Measurements from ENCODE around the gene CLIP4.
A peak's percentile ranks its signal among the peaks of the same experiment; 100 is the strongest.
"Not testable (repeated sequence)": the region's sequence is repeated elsewhere in the genome, so short reads cannot be mapped to it uniquely, and the experiment has no call there.

CLIP4 gene

DNA sequence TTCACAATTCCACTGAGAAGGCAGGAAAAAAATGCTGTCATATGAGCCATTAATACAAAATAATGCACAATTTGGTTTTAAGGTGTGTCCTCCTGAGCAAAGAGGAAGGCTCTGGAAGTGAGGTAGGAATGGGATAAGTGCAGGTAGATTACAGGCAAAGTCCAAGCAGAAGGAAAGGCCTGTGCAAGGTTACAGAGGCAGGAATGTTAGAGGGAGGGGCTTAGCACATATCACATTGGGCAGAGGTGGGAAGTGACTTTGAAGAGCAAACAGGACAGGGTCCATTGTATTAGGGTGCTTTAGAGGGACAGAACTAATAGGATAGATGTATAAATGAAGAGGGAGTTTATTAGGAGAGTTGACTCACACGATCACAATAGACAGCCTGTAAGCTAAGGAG, 14.7 kb upstream of the CLIP4 start:
- no peak for DNase-seq

DNA sequence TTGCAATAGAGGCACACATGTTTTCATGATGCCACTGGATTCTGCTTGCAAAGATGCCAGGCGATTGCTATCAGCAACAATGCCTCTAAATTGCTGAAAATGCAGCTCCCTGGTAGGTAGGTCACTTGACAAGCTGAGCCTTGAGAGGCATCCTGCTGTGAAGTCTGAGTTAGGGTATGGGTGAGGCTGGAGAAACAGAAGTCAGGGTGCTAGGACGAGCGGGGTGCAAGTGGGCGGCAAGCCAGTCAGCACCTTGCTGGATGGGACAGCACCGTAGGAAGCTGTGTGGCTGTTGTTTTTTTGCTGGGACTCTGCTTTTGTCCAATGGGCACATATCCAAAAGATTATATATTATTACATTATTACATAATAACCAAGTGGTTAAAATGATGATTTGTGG, 10.5 kb upstream of the CLIP4 start:
- no peak for DNase-seq

DNA sequence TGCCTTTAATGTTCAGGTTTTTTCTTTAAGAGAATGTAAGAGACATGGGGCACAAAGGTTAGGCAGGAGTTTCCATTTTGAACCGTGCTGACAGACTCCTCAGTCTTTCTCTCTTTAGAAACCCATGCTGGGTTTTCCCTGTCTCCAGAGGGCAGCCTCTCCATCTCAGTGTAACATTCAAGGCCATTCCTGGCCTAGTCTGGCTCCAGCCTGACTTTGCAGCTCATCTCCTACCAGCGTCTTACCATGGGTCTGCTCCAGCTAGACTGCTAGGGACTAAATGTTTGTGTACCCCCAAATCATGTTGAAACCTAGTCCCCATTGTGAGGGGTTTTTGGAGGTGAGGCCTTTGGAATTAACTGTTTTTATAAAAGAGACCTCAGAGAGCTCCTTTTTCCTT, 9.8 kb upstream of the CLIP4 start:
- DNase-seq: no peak

DNA sequence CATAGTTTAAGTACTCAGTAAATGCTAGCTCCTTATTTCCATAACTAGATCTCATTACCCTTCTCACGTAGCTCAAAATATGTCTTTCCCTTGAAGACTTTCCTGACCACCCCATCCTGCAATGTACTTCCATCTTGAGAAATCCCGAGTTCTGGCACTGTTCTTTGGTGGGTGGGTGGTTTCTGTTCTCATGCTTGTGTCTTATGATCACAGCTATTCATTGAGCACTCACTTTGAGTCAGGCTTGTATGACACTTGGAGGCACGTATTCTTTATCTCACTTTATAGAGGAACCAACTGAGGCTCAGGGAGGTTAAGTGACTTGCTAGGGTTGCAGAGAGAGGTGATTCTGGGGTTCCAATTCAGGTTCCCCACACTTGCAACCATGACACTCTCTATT, 9.0 kb upstream of the CLIP4 start:
- no peak for DNase-seq

DNA sequence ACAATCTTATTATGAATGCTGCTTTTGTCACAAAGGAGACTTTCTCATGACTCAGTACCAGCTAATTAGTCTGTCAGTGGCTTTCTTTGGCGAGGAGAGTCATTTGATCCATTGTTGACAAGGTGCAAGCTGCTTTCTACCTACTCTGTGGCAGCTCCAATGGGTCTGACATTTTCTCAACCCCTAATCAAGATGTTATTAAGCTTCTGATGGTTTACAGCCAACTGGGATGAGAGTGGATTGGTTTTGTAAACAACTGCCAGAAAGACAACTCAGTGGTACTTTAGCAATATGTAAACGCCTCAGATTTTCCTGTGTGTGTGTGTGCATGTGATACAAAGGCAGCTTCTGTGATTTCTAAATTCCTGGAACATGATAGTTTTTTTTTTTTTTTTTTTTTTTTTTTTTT, 8.2 kb upstream of the CLIP4 start:
- no peak for DNase-seq

DNA sequence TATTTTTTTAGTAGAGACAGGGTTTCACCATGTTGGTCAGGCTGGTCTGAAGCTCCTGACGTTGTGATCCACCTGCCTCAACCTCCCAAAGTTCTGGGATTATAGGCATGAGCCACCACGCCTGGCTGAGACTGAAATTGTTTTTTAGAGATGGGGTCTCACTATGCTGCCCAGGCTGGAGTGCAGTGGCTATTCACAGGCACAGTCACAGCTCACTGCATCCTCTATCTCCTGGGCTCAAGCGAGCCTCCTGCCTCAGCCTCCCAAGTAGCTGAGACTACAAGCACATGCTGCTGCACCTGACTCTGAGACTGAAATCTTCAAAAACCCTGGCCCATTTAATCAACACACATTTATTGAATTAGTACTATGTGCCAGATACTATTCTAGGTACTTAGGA, 7.7 kb upstream of the CLIP4 start:
- DNase-seq: not testable (repeated sequence)

DNA sequence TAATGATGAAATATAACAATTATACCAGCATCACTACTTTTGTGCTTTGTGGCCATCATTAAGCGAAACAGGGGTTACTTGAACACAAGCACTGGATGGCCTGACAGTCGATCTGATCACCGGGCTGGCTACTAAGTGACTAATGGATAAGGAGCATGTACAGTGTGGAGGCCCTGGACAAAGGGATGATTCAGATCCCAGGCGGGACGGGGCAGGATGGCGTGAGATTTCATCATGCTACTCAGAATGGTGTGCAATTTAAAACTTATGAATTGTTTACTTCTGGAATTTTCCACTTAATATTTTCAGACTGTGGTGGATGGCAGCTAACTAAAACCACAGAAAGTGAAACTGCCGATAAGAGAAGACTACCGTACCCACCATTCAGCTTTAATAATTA, 7.0 kb upstream of the CLIP4 start:
- peak; percentile 93 for DNase-seq

DNA sequence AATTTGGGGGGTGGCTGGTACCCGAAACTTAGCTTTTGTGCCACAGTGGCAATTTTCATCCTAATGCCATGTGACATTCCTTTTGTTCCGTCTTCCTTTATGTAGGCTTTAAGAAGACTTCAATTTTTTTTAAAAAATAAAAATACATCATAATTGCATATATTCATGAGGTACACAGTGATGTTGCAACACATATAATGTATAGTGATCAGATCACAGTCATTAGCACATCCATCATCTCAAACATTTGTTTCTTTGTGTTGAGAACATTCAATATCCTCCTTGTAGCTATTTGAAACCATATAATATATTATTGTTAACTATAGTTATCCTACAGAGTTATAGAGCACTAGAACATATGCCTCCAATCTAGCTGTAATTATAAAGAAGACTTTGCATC, 6.0 kb upstream of the CLIP4 start:
- no peak for DNase-seq

DNA sequence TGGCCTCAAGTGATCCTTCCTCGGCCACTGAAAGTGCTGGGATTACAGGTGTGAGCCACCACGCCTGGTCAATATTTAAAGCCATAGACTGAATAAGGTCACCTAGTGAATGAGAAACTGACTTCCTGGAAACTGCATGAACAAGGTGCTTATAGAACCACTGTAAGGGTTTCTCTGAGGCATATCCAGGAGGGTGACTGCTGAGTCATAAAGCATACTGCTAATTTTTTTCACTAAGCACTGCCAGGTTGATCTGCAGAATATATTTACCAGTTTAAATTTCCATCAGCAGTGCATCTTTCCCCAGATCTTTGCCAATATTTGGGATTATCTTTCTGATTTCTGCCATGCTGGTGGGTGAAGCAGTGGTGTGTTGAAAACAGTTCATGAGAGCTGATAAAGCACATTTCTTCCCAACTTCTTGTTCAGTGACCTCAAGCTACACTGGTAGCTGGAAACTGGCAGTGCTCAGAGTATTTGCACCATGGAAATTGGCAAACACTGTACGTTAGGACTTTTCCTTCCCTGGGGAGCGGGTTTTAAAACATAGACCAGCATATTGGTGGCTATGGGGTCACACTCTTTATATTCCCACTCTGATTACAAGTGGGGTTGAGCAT, 4.2 kb upstream of the CLIP4 start:
- no peak for DNase-seq

DNA sequence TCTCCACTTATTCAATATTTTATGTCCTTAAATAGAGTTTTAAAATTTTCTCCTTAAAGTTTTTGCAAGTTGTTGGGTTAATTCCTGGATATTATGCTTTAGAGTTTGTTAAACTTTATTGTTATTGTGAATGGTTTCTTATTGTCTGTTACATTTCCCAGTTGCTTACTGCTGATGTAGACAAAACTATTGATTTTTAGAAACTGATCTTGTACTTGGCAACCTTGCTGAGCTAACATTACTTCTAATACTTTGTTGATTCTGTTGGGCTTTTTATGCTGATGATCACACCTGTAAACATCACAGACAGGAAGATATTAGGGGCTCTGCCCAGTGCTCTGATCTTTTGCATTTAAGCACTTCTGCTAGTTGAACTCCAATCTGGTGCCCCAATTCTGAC, 2.8 kb upstream of the CLIP4 start:
- DNase-seq: no peak

DNA sequence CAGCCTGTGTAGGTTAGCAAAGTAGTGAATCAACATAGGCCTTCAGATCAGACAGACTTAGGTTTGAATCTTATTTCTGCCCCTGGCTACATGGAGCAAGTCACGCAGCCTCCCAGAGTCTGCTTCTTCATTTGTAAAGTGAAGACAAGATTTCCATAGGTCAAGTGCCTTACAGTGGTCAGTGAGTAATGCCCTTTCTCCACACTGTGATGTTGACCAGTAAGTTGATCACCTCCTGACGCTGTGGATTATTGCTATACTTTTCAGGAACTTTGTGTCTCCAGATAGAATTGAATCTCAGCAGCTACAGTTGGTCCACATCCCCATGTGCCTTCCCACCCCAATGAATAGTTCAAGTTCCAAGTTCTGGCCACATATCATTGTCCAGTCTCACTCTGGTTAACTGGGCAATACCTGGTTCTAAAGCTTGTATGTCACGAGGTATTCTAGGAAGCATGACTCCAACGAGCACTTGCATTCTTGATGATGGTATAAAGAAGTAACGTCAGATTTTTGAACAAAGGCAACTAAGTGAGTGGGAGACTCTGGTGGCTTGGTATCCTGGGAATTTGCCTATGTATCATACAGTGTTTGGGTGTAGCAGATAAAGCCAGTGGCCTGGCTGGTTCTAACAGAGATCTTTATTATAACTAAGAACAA, 2.1 kb upstream of the CLIP4 start:
- peak; percentile 6 for DNase-seq

DNA sequence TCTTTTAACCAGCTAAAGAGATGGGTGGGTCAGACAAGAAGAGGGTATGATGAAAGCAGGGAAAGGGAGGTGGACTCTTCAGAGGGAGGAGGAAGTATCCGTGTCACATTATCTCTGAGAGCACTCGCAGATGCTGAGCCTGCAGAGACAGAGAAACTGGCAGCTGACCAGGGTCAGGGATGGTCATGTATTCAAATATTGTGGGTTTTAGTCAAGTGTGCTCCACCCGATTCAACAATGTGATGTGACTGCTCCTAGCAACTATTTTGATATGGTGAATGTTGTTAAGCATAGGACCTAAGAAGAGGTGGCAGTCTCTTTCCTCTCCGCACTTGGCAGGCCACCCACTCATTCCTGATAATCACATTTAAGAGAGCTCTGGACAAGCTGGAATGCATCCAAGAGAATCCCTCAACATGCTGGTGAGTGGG, 1.3 kb upstream of the CLIP4 start:
- peak; percentile 76 for DNase-seq

DNA sequence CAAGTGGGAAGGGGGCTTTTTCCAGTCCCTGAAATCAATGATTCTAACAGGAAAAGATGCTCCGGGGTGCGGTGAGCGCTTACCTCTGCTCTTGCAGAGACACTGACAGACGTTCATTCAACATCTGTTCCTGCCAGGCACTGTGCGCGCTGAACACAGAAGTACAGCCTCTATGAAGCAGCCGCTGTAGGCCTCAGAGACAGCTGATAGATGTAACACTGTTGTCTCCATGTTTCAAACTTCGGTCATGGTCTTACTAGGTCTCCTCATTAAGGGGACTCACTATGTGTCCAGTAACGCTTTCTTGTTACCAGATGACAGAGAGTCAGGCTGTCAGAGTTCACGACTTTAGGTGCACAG, 649 bp upstream of the CLIP4 start:
- DNase-seq: no peak

DNA sequence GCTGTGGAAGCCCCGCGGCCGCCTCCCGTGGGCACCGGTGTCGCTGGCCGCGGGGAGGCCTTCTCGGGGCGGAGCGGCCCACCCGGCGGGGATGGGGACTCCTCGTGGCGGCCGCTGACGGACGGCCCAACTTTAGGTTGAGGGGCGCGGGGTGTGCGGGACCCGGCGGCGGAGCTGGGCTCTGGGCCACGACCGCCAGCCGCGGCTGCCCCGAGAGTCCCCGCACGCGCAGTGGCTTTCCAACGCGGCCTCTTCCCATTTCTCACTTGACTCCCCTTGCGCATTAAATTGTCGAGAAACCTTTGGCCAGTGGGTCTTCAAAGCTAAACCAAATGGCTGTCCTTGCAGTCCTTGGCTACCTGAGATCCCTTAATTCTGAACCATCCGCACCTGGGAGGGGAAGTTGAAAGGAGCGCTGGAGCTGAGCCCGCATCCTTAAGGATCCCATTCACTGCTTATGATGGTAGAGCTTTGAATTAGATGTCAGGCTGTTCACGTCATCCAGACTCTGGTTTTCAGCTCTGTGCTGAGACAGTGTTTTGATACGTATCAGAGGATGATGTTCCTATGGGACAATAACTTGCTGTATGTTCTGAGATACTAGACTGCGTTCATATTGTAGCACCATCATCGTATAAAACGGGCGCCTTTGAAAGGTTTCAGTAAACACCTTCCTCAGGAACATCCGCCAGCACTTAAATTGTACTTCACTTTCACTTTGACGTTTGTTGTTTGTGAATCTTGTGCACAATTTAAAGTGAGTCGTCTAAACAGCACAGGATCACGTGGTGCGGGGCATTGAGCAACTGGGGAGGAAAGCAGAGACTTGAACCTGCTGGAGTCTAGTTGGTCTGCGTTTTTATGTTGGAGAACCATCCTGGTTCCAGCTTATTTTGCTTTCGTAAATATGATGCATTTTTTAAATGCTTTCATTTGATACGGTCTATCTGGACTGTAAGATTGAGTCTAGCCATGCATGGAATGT, 874 bp downstream of the CLIP4 start:
- peak; percentile 61 for DNase-seq

DNA sequence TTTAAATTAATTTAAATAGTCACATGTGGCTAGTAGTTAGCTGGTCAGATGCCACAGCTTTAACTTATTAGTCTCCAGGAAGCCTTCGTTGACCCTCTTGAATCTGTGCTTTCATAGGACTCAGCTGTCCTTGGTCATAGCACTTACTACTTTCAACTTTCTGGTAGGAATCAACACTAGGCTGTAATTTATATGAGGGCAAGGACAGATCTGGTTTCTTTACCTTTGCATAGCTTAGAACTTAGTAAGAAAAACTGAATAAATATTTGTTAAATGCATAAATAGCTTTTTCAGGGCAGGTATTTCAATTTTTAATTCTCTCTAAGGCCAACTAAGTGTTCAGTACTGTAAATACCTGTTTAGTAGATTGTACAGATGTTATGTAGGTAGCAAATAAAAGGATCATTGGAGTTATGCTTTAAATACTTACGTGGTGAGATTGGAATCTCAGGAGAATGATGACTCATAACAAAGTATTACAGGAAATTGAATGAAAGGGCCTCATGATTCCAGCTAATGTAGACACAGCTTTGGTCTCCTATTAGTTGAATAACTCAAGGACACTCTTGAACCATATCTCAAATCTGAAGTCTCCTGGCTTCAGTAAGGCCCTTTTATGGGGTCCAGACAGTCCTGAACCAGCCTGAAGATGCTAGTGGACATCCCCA, 2.6 kb downstream of the CLIP4 start:
- DNase-seq: peak; percentile 46

DNA sequence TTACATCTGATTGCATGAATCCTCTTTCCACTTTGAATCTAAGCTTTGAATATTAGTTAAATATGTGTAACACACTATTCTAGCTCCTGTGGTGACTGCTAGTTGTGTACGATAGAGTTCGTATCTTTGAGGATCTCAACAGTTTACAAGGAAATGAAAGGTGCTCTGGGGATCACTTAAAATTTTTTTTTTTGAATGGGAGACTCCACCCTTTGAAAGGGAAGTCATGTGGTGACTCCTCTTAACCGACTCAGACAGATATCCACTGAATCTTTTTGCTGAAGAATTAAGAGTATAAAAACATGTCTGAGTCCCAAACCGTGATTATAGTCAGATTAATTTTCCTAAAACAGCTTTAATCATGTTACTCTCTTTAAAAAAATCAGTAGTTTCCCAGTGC, 4.0 kb downstream of the CLIP4 start:
- DNase-seq: no peak

DNA sequence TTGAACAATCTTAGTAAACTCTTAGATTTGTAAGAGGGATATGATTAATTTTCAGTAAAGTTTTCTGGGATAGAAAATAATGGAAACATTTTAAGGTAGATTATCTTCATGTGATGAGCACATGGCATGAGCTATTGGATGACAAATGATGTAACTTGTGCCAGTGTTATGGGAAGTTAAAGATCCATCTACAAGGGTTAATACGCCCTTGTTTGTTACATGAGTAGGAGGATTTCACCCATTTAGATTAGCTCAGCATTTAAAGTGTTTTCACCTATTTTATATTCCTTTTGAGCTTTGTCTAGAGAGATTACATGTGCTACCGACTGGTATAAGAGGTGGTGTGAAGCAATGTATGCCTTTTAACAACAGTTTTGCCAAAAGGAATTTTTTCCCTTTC, 5.6 kb downstream of the CLIP4 start:
- DNase-seq: no peak

DNA sequence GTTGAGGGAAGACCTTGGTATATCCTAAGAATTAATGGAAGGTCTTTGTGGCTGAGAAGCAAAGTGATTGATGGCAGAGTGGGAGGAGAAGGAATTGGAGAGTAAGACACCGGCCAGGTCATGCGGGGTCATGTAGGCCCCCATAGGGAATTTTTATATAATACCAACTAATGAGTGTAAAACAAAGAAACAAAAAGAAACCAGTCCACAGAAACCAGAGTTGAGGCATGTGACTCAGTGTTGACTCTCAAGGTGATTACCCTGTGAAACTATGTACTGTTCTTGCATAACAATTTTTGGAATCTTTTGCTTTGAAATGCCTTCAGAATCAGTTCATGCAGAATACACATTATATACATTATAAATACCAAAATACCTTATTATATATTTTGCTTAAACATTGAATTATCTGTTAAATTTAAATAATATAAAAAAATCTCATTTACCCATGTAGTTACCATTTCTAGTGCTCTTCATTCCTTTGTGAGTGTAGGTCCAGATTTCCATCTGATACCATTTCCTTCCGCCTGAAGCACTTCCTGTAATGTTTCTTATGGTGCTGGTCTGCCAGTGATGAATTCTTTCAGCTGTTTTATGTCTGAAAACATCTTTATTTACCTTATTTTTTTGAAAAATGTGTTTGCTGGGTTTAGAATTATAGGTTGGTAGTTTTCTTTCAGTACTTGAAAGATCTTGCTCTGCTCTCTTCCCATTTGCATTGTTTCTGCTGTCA, 8.6 kb downstream of the CLIP4 start:
- DNase-seq: peak; percentile 83

DNA sequence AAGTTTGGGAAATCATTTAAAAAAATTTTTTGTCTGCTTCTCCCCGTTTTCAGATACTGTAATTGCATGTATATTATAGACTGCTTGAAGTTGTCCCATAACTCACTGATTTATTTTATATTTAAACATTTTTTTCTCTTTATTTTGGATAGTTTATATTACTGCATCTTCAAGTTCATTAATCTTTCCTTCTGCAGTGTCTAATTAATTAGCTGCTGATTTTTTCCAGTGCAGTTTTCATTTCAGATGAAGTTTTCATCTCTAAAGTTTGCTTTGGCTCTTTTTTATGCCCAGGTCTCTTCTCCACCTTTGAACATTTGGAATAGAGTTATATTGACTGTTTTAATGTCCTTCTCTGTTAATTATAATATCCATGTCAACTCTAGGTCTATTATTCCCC, 9.3 kb downstream of the CLIP4 start:
- no peak for DNase-seq

DNA sequence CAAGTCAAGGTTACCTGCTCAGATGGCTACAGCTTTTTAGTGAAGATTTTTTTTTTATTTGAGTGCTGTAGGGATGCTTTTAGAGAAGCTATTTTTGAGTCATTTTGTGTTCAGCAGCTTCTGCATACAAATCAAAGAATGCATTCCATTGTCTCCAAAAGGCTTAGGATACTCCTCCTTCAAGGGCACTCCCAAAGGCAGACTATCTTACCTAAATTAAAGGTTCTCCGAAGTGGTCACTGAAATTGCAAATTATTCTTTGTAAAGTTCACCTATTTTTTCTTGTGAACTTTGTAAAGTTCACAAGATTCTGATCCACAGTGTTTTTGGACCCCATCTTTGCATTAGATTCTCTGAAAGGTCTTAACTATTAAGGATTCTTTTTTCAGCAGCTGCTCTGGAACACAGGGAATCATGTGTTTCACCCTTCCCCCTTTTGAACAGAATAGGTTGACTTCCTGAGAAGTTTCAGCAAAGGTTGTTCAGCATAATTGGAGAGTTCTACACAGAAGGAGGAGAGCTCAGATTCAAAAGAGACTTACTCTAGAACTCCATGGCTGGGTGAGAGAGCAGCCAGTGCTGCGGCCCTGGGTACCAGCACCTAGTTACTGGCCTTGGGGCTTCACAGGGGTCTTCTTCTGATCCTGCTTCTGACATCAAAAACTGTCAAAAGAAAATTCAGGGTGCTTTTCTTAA, 14.5 kb downstream of the CLIP4 start:
- peak; percentile 34 for DNase-seq

DNA sequence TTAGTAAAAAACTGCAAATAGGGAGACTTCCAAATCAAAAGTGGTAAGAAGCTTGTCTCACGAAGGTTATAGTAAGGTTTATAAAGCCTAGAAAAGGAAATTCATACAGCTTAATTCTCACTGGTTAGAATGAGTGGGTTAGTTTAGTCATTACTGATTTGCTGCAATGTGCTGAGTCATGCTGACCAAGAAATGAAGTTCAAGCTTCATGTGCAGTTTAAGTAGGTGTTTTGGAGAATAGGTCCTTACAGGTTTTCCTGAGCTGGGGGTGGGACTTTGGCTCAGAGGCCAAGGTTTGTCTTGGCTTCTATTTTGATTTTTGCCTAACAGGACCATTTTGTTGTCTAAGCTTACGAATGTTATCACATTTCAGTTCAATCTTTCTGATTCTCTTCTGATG, 15.1 kb downstream of the CLIP4 start:
- peak; percentile 83 for DNase-seq

DNA sequence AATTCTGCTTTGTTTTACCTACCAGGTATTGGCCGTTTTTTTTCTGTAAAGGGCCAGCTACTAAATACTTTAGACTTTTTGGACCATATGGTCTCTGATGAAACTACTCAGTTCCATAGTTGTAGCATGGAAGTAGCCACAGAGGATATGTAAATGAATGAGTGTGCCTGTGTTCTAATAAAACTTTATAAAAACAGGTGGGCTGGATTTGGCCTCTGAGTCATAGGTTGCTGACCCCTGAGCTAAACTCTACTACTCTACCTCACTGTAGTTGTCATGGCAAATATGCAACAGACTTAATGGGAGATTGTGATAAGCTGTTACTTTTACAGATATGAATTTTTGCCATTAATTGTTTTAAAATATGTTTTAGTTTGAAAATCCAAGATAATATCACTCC, 19.7 kb downstream of the CLIP4 start:
- DNase-seq: no peak

All from fibroblast of skin of scalp (primary cell).